C4-2B (cell line): ENCODE data around the gene TASP1.
"Not testable (repeated sequence)": the region's sequence is repeated elsewhere in the genome, so short reads cannot be mapped to it uniquely, and the experiment has no call there.

ENCODE experiments used
- CTCF ChIP-seq: fragments of 450-650 bp; conservative IDR thresholded peaks from 2 replicates; pipeline ENCODE4 v1.5.1; 2017; ENCODE audit warnings: mild to moderate bottlenecking
- ZFX ChIP-seq: fragments of 450-650 bp; IDR thresholded peaks from 2 replicates; pipeline ENCODE4 v1.6.1; 2017

GRCh38 chr20:13618456-13618855 lies 20.3 kb downstream of the TASP1 start:
- TF ChIP-seq CTCF, ZFX: not testable (repeated sequence)
